HG03432 (cell line): ENCODE data around the gene CIB4.

ENCODE experiments used
- ATAC-seq: cut with Tn5 transposase; IDR thresholded peaks from one replicate; pipeline ENCODE4 v1.9.1; 2021; ENCODE audit warnings: mild to moderate bottlenecking, moderate library complexity; ENCODE audit not compliant: unreplicated experiment

CIB4 gene

GRCh38 chr2:26609205-26609631 is 31.9 kb downstream of the CIB4 start:
- no peak for ATAC-seq

GRCh38 chr2:26608557-26608956 is 32.6 kb downstream of the CIB4 start:
- ATAC-seq, result no peak

- no peak for ATAC-seq
Measured at GRCh38 chr2:26607698-26608097, 33.5 kb downstream of the CIB4 start.

GRCh38 chr2:26606847-26607190 is 34.3 kb downstream of the CIB4 start:
- ATAC-seq, result no peak

GRCh38 chr2:26605999-26606846 is 34.9 kb downstream of the CIB4 start:
- ATAC-seq, result no peak

- no peak for ATAC-seq
Measured at GRCh38 chr2:26605195-26605998, 35.8 kb downstream of the CIB4 start.

- ATAC-seq, result no peak
Measured at GRCh38 chr2:26602575-26602974, 38.6 kb downstream of the CIB4 start.

- no peak for ATAC-seq
Measured at GRCh38 chr2:26599387-26599786, 41.8 kb downstream of the CIB4 start.

GRCh38 chr2:26598996-26599373 is 42.2 kb downstream of the CIB4 start:
- ATAC-seq, result no peak

GRCh38 chr2:26598336-26598995 is 42.7 kb downstream of the CIB4 start:
- ATAC-seq, result no peak

GRCh38 chr2:26597197-26597596 is 44.0 kb downstream of the CIB4 start:
- no peak for ATAC-seq

- ATAC-seq, result no peak
Measured at GRCh38 chr2:26595146-26595545, 46.0 kb downstream of the CIB4 start.

GRCh38 chr2:26591619-26592505 is 49.3 kb downstream of the CIB4 start:
- ATAC-seq, result no peak

GRCh38 chr2:26590980-26591618 is 50.1 kb downstream of the CIB4 start:
- ATAC-seq, result no peak

GRCh38 chr2:26590508-26590907 is 50.7 kb downstream of the CIB4 start:
- no peak for ATAC-seq

GRCh38 chr2:26588576-26588975 is 52.6 kb downstream of the CIB4 start:
- ATAC-seq, result no peak

- ATAC-seq, result no peak
Measured at GRCh38 chr2:26587994-26588393, 53.2 kb downstream of the CIB4 start.

- ATAC-seq, result no peak
Measured at GRCh38 chr2:26585966-26586365, 55.2 kb downstream of the CIB4 start.

GRCh38 chr2:26585100-26585499 is 56.1 kb downstream of the CIB4 start:
- ATAC-seq, result no peak

- ATAC-seq, result no peak
Measured at GRCh38 chr2:26584656-26585055, 56.5 kb downstream of the CIB4 start.
